Anterior cingulate cortex (tissue), 58 donors: ENCODE data around the gene NR2F2.

Source experiments
- DNase-seq, 58 donors: peaks; one replicate each; lab custom pipeline; 2025; lab: John Stamatoyannopoulos, UW

The NR2F2 gene

DNA sequence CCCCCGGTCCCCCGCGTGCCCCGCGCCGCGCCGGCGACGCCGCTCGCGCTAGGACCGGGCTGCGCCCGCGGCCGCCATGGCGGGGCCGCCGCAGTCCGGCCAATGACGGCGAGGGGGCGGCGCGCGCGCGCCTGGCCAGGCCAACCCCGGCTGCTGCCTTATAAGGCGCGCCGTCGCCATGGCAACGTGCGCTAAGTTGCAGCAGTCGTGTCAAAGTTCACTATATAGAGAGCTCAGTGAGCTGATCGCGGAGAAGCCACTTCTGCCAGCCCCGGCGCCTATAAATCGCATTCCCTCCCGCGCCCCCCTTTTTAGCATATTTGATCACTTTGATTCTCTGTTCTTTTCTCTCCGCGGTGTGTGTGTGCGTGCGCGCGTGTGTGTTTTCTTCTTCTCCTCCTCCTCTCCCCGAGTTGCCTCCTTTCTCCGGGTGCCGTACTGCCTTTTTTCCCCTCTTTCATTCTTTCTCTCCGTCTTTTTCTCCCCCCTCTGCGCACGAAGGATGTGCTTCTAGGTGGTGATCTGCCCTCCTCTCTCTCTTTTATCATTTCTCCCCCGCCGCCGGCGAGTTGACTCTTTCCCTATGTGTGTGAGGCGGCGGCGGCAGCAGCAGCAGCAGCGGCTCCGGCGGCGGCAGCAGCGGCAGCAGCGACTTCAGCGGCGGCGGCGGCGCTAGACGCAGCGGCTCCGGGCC is at the start of gene NR2F2:
Gene NR2F2, plus strand, starts transcription at position 251 of the 694 bp plus-strand sequence. CDS start 1,406 bp downstream, outside the sequence.
- DNase-seq = peak in 49 of 58 donors; percentile 9 to 74 (median 48)

- no peak for DNase-seq
Measured at GRCh38 chr15:96285305-96285704, 45.2 kb upstream of the NR2F2 start.

DNA sequence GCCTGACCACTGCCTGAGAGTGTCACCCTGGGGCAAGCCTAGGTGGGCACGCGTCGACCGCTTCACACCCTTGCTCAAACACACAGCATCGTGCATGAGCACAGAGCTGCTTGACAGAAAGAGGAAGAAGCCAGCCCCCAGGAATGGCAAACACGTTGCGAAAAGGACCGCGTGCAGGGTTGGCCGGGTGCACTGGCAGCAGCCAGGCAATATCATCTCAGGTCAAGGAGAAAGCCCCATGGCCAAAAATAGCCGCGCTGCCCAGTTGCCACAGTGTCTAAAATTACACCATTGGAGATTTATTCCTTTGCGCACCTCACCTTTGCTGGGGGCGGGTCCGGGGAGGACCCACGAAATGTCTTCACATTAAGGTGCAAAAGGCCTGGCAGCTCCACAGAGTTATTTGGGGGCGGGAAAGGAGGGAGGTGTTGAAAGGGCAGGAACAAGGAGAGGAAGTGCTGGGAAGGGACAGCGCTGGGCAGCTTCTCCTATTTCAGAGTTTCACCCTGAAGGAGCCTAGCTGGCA is 44.7 kb upstream of the NR2F2 start:
- no peak for DNase-seq

DNA sequence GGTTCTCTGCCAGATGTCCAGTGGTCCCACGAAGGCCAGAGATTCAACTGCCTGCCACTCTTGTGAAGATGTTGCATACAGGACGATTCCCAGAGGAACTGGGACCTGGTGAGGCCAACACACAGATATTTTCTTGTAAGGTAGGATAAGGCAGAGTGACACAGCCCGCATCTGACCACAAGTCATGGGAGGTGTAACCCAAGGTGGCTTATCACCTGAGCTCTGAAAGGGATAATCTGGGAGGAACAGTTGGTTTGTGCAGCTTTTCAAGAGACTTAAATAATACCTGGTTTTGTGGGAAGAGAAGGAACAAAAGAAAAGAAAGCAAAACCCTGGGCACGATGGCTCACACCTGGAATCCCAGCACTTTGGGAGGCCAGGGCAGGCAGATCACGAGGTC is 39.8 kb upstream of the NR2F2 start:
- no peak for DNase-seq

- no peak for DNase-seq
Measured at GRCh38 chr15:96292635-96293034, 37.9 kb upstream of the NR2F2 start.

DNA sequence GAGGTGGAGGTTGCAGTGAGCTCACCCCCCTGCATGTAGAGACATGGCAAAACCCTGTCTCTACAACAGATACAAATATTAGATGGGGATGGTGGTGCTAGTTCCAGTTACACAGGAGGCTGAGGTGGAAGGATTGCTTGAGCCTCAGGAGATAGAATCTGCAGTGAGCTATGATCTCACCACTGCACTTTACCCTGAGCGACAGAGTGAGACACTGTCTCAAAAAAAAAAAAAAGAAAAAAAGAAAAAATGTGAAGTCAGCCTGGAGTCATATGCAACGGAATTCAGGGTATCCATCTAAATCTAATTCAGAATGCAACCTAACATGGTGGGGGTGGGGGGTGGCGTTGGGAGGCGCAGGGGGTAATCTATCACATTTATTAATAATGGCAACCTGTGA is 37.1 kb upstream of the NR2F2 start:
- no peak for DNase-seq

DNA sequence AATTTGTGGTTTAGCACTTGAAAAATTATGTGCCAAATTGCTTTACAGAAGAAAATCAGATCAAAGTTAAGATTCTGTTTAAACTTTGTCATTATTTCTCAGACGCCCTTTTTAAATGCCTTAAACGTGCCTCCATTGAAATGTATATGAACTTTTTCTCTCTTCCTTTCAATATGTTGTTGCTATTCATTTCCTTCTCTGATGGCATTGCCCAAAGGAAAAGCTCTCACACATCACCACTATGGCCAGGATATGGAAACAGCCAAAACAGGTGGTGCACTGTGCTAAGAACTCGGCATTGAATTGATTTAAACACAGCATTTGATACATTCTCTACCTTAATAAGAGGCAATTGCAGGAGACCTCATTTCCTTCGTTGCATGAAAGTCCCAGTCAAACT is 35.7 kb upstream of the NR2F2 start:
- DNase-seq = no peak

GRCh38 chr15:96296264-96296663 is 34.2 kb upstream of the NR2F2 start:
- no peak for DNase-seq

DNA sequence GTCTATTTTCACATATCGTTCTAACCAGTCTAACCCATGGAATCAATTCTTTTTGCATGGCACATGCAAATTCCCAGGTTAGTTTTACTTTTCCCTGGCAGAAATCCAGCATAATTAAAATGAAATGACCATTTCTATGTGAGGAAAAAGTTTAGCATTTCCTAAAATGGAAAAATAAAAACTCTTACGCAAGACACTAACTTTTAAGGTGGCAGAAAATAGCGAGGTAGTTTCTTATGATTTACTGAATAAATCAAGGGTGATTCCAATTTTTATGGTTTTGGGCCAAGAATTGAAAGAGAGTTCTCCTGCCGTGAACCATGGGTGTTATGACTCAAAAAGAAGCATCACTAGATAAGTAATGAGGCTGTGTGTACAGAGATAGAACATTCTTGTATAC is 32.7 kb upstream of the NR2F2 start:
- no peak for DNase-seq

- no peak for DNase-seq
Measured at GRCh38 chr15:96298217-96298616, 32.3 kb upstream of the NR2F2 start.

GRCh38 chr15:96300836-96301235 is 29.7 kb upstream of the NR2F2 start:
- no peak for DNase-seq

DNA sequence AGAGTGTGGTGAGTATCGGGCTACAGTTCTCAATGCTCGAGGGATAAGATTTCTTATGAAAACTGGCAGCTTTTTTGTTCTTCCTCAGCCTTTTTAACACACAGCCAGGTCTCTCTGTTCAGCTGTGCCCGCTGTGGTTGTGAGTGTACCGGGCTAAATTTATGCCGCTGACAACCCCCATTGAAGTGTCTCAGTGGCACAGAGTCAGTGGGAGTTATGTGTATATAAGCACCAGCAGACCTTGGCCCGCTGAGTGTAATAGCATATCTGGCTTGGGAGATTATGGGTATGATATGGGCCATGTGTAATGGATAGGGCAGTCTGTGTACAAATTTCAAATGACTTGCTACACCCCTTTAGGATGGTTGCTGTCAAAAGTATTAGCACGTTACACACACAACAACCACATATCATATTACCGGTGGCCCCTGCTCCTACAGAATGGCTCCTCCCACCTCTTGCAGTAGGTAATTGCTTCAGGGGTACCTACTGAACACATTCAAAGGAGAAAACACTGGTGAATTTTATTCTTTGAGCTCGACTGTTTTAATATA is 26.9 kb upstream of the NR2F2 start:
- no peak for DNase-seq

GRCh38 chr15:96304839-96305238 is 25.7 kb upstream of the NR2F2 start:
- no peak for DNase-seq

- DNase-seq = no peak
Measured at GRCh38 chr15:96306321-96306720, 24.2 kb upstream of the NR2F2 start.

DNA sequence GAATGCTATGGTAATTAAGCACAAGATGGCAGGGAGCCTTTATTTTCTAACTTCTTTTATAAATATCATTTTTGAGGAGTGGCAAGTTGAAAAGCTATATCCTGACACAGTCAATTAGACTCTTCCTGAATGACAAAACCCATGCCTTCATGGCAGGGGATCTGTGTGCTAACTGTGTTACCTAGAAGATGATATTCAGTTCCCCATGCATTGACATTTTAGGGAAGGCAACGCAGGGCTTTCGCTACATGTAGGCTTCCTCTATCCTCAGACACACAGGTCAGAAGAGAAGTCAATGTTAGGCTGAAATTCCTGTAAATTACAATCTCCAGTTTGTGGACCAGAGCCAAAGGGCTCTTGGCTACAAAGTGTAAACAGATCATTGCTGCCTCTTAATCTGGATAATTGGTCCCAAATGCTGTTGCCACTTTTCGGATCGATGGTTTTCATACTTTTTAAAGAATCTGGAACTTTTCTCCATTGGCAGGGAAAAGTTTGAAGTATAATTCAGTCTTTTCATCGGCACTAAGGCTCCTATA is 22.6 kb upstream of the NR2F2 start:
- DNase-seq = no peak

DNA sequence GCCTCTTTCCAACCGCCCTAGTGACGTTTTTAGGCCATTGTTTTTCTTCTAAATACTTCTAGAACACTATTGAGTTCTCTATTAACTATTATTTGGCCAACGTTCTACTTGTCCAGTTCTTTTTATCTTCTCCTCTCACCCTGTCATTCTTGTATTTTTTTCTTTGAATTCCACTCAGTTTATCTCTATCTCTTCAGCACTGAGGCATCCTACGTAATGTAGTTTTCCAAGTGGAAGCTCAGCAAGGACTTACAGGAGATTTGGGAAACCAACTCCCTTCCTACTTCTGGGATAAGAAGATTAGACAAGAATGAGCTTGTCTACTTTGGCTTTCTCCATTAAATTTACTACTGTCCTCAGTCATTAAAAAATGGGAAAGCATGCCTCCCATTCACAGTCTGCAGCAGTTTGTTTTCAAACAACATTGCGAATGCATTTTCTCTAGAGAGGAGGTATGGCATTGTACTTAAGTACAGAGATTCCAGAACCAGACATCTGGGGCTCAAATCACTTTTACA is 21.3 kb upstream of the NR2F2 start:
- DNase-seq = no peak

GRCh38 chr15:96311256-96311955 is 19.1 kb upstream of the NR2F2 start:
- DNase-seq = no peak

DNA sequence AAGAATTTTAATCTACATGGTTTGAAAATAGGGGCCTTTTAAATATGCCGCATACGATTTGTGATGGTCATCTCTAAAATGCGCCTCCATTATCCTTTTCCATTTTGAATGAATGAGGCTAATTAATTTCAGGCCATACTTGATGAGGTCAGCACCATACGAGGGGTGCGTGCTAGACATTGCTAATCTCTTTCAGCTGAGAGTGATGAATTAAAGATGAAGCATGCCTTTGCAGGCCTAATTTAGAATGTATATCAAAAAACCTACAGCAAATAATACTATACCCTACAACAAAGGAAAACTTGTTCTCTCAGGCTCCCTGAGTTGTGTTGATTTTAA is 18.6 kb upstream of the NR2F2 start:
- DNase-seq = no peak

DNA sequence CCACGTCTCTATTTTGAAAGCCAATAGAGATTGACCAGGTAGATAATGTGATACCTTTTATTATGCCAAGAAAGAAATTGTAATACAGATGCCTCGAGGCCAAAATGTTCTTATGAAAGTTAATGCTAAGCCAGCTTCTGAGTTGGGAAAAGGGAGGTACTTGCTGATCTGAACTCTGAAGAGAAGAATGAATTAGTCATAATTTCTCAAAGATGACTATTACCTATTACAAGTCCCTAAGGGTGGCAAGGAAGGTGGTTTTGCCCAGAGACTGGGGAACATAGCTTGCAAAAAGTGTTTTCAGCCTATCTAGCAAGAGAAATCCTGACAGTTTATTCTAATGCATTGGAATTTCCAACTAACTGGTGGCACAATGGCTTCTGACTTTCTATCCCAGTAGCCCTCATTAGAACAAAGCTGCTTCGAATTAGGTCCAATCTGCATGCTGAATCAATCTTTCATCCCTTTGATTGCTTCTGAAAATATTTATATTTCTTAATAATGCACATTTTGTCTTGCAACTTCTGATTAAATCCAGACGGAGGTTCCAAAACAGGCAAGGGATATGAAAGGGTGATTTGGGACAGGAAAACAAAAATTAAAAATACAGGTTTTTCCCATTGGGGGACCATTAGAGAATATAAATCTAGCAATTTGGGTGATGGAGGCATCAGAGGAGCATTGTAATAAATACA is 17.7 kb upstream of the NR2F2 start:
- DNase-seq = no peak

GRCh38 chr15:96314518-96314917 is 16.0 kb upstream of the NR2F2 start:
- DNase-seq = no peak

GRCh38 chr15:96314963-96315362 is 15.5 kb upstream of the NR2F2 start:
- DNase-seq = no peak
